ENCODE results near the gene SHF.

Gene SHF

DNA sequence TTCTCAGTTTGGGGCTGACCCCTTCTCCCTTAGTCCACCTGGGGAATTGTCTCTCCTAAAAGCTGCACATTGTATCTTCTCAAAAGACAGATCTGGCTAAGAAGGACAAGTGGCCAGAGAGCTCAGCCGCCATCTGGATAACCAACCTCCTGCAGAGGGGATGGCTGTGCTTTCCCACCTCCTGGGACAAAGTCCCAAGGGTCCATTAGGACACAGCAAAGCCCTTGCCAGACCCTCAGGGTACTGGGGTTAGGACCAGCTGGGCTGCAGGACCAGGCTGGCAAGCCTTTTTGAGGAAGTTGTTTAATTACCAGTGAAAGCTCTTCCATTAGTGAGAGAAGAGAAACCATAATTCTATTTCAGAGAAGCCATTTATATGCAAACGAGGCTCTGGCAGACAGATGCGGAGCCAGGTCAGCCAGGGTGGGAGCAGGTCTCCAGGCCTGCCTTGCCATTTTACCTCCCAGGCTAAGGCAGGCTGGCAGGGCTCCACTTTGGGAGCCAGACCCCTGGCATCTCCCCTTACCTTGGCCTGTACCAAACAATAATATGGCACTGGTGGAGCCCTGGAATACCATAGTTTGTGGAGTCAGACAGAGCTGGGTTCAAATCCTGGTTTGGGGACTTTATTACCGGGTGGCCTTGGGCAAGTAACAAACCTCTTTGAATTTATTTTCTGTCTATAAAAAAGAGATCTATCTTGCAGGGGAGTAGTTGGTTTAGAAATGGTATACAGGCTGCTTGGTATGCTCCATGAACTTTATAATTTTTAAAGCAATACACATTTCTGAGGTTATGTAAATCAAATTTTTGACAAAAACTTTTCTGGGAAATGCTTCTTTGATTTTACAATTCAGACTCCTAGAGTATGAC, 17.9 kb downstream of the SHF start:
- no peak for DNase-seq (ENCODE audit: low read depth)

DNA sequence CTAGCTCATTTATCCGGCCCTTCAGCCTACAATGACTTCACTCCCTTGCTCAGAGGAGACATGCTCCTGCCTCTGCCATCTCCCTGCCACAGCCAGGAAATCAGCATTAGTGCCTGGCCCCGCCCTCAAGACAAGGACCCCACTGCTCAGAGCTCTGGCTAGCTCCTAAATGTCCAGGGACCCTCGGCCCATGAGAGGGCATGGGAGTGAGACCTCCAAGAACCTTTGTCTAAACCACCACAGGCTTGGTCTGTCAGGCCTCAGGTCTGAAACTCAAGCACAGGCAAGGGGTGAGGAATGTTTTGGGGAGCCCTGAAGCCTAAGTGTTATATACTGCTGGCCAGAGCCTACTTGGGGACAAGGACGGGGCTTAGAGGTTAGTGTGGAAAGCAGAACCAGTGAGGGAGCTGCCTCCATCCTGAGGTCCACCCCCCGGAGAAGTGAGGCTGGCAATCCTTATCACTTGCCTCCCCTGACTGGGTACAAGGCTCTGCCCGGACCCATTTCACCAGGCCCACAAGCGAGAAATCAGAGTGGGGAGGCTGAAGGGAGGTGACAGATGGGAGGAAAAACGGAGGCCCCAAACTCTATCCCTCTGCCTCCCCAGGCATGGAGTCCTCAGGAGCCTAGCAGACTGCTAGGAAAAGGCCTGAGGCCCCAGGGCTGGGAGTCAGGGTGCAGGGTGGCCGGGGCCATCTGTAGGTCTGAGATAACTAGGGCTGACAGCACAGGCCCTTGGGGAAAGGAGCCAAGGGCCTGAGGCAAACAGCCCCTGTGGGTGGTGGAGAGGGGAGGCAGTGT, 18.8 kb downstream of the SHF start:
- DNase-seq (ENCODE audit: low read depth): no peak

DNA sequence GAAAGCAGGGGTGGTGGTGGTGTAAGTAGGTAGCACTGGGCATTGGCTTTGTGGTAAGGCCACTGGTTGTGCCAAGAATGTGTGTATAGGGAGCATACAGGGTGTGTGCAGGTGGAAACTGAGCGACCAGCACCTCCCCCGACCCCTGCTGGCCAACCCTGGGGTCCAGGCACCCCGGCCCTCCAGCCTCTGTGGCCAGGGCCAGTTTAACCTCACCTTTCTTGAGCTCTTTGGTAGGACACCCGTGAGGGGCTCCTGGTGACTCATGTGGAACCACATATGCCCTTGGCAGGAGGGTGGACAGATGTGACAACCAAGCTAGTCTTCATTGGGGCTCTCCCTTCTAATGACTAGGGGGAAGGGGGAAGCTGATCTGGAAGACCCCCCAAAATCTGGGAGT, 19.5 kb downstream of the SHF start:
- DNase-seq (ENCODE audit: low read depth): no peak

DNA sequence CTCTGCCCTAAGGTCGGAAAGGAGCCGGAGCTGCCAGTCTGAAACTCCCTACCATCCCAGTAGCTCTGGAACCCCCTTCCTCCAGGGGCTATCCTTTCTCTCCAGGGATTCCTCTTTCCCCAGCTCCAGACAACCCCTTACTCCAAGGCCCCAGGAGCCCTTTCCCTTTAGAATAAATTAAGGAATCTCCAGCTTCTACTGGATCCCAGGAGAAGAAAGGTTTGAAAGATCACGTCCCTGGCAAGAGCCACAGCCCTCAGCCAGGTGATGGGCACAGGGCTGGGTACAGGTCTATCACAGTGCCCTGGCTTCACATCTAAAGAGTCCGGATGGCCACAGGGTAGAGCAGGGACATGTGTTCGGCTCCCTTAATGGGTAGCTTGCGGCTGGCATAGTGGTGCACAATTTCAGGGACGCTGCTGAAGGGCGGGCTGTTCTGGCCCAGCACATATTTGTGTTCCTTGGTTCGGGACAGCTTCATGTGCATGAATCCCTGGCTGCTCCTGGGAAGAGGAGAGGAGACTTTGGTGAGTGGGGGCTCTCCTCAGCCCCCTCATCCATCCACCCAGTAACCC, 20.0 kb downstream of the SHF start:
- no peak for DNase-seq (ENCODE audit: low read depth)

DNA sequence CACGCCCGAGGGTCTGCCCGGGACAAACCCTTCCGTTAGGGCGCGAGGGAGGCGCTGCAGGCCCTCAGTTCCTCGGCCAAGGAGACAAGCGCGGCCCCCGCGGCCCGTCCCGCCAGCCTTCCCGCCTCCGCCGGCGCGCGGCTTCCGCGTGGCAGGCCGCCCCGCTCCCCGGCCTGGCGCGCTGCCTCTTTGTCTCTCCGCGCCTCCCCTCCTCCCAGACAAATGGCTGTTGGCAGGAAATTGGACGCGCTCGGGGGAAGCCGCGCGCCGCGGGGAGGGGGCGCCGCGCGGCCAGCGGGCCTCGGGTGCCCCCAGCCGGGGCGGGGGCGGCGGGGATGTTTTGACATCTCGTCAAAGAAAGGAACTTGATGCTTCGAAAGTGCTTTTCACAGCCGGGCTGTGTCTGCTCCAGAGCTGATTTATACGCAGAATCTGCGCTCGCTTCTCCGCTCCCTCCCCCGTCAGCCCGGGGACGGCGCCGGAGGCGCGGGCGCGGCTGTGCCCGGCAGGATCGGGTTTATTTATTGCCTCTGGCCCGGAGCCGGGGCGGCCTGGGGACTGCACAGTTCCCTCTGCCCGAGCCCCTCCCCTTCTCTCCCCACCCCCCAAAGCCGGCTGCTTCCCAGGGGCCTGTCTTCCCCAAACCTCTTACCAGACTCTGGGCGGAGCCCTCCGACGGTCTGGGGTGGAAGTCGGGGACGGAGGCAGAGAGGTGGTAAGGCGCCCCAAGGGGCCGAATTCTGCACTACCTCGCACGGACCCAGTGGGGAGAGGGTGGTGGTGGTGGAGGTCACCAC, 20.7 kb downstream of the SHF start:
- DNase-seq (ENCODE audit: low read depth): peak; percentile 66

DNA sequence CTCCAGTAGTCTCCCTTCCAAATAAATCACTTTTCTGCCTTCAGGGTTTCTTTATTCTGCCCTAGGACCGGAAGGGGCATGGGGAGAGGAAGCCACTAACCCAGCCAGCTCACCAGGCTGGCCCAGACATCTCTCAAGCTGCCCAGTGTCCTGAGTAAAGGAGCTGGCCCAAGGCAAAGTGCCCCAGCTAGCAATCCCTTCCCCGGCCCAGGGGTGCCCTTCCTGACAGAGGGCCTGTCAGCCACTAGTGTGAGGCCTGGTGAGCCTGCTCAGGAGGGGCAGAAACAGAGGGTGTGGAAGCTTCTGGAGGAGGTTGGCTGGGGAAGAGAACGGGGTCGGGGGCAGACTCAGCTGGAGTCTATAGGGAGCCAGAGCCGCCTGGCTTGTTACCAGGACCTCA, 22.2 kb downstream of the SHF start:
- DNase-seq (ENCODE audit: low read depth): no peak

DNA sequence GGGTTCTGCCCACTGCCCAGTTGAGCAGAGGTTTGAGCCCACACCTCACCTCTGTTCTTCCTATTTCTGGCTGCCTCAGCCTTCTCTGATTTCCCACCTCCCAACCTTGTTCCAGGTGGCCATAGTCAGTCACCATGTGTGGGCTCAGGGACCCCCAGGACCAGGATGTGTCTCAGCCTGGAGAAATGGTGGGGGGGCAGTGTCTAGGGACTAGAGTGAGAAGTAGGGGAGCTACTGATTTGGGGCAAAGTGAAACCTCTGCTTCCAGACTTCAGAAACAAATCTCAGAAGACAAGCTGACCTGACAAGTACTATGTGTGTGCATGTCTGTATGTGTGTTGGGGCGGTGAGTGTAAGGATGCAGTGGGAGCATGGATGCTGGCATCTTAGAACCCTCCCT, 22.9 kb downstream of the SHF start:
- DNase-seq (ENCODE audit: low read depth): no peak

DNA sequence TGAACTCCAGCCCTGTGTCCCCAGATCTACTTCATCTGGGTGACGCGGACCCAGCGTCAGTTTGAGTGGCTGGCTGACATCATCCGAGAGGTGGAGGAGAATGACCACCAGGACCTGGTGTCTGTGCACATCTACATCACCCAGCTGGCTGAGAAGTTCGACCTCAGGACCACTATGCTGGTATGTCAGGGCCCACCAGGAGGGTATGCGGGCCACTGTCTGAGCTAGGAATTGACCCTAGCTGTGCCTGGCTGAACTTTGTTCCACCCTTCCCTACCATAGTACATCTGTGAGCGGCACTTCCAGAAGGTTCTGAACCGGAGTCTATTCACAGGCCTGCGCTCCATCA, 24.3 kb downstream of the SHF start:
- no peak for DNase-seq (ENCODE audit: low read depth)

DNA sequence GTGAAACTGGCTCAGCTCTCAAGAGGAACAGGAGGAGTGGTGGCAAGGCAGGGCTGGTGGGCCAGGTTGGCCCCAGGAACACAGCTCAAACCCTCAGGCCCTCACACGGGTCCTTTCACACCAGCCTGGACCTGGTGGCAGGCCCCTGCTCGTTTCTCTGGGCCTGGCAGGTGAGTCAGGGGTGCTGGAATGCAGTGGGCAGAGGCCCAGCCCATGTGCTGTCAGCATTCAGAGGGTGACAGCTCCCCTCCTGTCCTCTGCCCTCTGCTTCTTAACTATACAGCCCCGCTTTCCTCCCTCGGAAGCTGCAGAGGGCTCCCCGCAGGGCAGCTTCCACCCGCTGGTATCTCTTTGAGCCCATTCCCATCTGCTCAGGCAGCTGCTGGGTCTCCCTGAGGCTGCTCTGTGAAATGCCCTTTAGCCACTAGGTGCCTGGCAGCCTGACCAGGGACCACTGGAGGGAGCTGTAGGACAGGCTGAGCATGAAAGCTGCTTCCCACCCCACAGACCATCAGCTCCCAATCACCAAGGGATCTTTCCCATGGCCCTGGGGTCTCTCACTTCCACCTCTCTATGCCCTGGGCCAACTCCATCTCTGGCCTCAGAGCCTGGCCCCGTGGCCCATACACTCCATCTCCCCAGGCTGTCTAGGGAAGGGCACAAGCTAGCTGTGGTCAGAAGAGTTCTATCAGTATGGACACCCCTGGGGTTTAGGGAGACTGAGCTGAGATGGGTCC, 24.8 kb downstream of the SHF start:
- DNase-seq (ENCODE audit: low read depth): peak; percentile 41

DNA sequence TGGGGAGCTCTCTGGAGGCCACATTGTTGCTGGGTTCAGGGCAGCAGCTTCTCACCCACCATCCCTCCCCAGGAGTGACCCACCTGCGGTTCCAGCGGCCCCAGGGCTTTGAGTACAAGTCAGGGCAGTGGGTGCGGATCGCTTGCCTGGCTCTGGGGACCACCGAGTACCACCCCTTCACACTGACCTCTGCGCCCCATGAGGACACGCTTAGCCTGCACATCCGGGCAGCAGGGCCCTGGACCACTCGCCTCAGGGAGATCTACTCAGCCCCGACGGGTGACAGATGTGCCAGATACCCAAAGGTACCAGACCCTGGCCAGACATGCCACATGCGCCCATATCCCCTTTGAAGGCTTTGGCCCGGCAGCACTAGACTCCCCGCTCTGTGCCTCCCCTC, 26.1 kb downstream of the SHF start:
- DNase-seq (ENCODE audit: low read depth): no peak

DNA sequence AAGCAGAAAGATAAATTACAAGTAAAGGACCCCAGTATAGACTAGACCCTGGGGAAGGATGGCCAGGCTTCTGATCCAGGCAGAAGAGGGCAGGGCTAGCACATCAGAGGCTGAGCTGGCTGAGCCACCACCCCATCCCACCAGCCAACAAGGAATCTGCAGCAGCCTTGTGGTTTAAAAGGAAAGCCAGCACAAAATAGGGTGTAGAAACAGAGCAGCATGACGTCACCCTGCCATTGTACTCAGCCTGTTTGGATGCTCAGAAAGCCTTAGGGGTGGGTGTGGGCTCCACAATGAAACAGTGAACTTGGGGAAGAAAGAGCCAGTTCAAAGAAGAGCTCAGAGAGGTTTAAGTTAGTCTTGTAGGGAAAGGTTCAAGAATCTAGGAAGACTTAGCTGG, 29.8 kb downstream of the SHF start:
- no peak for DNase-seq (ENCODE audit: low read depth)

DNA sequence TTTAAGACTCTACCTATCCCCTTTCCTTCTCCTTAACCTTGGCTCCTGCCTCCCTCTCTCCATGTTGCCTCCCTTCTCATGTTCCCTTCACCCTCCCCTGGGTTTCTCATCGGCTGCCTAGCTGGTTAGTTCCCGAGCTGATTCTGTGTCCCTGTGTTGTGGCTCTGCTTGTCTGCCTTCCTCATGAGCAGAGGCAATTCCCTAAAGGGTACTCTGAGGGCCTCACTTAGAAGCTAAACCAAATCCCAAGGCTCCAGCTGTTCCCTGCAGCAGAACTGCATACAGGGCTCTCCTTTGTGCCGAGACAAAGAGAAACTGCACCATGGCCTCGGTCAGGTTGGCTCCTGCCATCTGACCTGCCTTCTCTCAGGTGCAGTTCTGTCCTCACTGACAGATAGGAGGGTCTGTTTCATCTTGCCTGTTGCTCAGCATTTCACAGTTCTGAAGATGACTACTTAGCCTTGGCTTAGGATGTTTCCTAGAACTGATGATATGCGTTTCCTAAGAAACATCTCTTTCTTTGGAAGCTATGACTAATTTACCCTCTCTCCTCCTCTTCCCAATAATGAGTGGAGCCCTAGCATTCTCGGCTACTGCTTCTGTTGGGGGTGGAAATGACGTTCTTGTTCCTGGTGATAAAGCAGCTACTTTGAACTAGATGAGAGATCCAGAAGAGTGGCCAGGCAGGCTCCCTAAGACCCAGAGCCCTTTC, 30.9 kb downstream of the SHF start:
- DNase-seq (ENCODE audit: low read depth): no peak

DNA sequence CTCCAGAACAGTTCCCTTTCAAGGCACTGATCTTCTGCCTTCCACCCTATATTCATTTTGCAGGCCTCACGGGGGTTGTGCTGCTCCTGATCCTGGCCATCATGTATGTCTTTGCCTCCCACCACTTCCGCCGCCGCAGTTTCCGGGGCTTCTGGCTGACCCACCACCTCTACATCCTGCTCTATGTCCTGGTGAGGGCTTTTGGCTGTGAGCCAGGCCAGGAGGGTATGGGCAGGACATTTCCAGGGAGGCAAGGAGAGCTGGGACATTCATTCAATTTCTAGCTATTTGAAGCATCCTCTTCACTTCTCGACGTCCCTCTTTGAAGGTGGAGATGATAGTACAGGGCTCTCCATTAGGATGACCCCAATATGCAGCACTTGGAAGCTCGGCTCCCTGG, 32.0 kb downstream of the SHF start:
- no peak for DNase-seq (ENCODE audit: low read depth)

DNA sequence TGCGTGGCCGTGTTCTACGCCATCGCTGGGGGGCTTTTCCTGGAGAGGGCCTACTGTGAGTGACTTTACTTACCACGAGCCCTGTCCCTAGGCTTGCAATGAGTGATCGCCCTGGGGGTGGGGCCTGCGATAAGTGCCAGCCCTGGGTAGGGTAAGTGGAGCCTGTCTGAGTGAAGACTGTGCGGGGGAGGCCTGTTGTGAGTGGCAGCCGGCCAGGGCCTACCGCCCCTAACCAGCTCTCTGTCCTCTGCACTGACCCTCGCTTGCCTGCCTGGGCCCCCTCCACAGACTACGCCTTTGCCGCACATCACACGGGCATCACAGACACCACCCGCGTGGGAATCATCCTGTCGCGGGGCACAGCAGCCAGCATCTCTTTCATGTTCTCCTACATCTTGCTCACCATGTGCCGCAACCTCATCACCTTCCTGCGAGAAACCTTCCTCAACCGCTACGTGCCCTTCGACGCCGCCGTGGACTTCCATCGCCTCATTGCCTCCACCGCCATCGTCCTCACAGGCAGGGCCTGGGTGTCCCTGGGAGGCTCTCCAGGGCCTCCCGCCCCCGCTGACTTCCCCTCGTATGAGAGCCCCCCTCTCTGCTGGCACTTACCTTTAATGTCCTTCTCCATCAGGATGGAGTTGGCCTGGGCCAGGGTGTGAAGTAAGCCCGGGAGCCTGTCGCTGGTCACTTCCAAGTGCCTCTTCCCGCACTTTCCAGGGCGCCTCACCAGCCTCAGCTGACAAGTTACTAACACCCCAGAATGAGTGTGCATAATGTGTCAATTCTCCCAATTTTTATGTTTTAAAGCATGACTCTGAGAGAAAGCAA, 35.6 kb downstream of the SHF start:
- no peak for DNase-seq (ENCODE audit: low read depth)

DNA sequence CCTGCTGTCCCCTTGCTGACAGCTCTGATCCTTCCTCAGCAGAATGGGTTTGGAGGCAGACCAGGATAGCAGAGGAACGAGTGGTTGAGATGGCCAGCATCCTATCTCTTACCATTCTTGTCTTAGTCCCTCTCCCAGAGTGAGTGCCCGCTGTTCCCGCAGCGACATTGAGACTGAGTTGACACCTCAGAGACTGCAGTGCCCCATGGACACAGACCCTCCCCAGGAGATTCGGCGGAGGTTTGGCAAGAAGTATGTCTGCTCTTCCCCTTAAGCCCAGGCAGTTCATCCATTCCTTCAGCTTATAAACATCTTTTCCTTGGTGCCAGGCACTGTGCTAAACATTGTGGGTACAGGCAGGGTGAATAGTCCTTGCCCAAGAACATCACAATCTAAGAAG, 36.8 kb downstream of the SHF start:
- no peak for DNase-seq (ENCODE audit: low read depth)

DNA sequence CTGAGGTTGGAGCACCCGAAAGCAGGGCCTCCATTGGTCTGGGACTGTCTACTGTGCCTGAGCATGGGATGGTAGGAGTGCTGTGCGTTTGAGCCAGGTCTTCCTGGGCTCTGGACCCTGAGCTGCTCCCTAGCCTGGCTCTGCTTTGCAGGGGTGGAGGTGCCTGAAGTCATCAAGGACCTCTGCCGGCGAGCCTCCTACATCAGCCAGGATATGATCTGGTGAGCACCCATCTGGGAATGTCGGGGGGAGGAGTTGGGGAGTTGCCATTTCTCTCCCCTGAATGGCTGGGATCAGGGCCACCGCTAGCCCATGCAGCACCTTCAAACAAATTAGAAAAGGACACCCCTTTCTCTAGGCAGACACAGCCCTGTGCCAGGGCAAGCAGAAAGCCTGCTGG, 37.3 kb downstream of the SHF start:
- no peak for DNase-seq (ENCODE audit: low read depth)

DNA sequence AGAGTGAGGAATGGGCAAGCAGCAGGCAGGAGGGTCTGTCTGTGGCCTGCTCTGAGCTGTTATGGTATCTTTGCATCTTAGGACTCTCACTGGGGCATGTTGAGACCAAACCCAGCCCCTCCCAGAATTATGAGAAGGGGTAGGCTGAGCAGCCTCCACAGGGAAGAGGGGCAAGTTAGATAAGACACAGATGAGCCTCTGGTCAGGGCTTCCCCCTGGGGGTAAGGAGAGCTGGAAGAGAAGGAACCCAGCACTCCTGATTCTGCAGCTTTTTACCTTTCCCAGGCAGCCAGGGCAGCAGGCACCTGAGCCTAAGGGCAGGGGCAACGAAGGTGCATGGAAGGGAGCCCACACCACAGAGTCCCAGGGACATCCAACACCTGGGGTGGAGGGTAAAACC, 38.7 kb downstream of the SHF start:
- DNase-seq (ENCODE audit: low read depth): no peak

DNA sequence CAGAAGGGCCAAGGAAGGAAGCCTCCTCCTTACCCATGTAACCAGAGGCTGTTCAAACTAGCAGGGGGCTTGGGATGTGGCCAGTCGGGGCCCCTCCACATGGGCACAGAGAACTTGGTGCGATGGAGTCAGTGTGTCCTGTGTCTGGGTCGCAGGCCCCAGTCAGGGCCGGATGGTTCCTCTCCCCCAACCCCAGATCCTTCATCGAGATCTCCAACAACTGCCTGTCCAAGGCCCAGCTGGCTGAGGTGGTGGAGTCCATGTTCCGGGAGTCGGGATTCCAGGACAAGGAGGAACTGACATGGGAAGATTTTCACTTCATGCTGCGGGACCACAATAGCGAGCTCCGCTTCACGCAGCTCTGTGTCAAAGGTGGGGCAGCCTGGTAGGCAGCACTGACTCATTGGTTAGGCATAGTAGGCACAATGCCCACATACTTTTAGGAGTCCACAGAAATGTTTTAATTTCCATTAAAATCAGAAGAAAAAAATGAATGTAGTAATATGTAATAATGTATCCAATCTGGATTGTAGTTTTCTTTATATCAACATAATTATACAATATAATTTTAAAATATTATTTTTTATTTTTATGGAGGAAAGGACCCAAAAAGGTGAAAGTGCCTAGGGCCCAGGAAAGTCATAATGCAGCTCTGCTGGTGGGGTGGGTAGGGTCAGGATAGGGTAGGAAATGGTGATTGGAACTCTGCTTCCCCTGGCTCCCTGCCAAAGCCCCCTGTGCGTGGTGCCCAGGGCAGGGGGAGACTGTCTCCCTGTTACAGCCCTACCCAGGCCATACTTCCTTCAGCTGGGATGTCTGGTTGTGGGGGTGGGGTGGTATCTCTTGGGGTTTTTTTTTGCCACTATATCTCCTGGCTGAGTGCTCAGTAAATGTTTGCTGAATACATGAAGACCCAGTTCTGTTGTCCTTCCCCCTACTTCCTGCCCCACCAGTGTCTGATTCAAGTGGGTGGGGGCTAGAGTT, 39.4 kb downstream of the SHF start:
- no peak for DNase-seq (ENCODE audit: low read depth)

DNA sequence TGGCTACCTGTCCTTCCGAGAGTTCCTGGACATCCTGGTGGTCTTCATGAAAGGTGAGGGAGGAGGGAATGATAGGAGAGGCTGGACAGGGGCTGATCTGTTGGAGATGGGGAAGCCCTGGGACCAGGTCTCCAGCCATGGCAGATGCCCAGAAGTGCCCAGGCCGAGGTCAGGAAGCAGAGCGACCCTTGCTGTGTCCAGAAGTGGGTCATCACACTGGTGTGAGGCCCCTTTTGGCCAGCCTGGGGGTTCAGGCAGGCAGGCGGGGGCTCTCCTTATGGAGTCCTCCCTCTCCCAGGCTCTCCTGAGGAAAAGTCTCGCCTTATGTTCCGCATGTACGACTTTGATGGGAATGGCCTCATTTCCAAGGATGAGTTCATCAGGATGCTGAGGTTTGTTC, 40.2 kb downstream of the SHF start:
- DNase-seq (ENCODE audit: low read depth): no peak
